Pancreas (tissue), 10 donors: Measurements from ENCODE around the gene PDZD2. TPM values are rescaled to one million over a fixed set of nuclear protein-coding genes. Genes with fewer than 3 reads are reported as not detected.

Experiments used
- ATAC-seq, 4 donors: fragments of 200-7000 bp; cut with Tn5 transposase; one replicate each; pipeline versions ENCODE4 v1.8.0 to v1.9.1; 2020; ENCODE audit warnings: mild to moderate bottlenecking in 4 of 4, moderate library complexity in 4 of 4
- DNase-seq, 6 donors: peaks; one replicate each; pipeline ENCODE4 v3.0.0-alpha.2; 2020
- FAIRE-seq: peaks from 2 replicates; lab custom pipeline; 2012; peaks lifted over from hg19 to GRCh38; lab: Jason Lieb, UNC
- H3K27ac ChIP-seq, 4 donors: fragments of 200-600 bp; sonication (generic); 1 replicate in 3 of 4; 2 replicates in 1 of 4; pipeline versions ENCODE4 v1.5.0 to v1.8.0; 2020
- H3K27me3 ChIP-seq, 4 donors: fragments of 200-600 bp; one replicate each; pipeline ENCODE4 v1.8.0; 2021
- H3K36me3 ChIP-seq, 3 donors: fragments of 200-600 bp; sonication (generic) in 1 of 3; one replicate each; pipeline versions ENCODE4 v1.5.0 to v1.8.0; 2020 to 2021
- H3K4me1 ChIP-seq, 3 donors: fragments of 200-600 bp; one replicate each; pipeline ENCODE4 v1.8.0; 2021
- H3K4me3 ChIP-seq, 4 donors: fragments of 200-600 bp; sonication (generic) in 2 of 4; one replicate each; pipeline versions ENCODE4 v1.5.0 to v1.8.0; 2020 to 2021
- H3K9me3 ChIP-seq, 4 donors: fragments of 200-600 bp; one replicate each; pipeline ENCODE4 v1.8.0; 2021
- CTCF ChIP-seq, 4 donors: fragments of 200-600 bp; sonication (generic) in 3 of 4; IDR thresholded peaks; one replicate each; pipeline versions ENCODE4 v1.5.0 to v1.8.0; 2021; ENCODE audit warnings: antibody characterized with exemption in 4 of 4
- WGBS, 2 donors: extraction: QIAGEN DNeasy Blood & Tissue Kit; methylation state at CpG; one replicate each; pipeline ENCODE4 v1.1.7; 2013; 5-methylcytosine and 5-hydroxymethylcytosine counted together
- intact Hi-C, 3 donors: fragments of 100-400 bp; cut with DNase I; formaldehyde crosslinking; loops; one replicate each; pipeline versions ENCODE4 v1.11.1 to v1.14.2; 2022
- polyA plus RNA-seq, 2 donors: library from polyadenylated mRNA; stranded (reverse); fragments of 200-250 nt; gene quantifications; one replicate each; pipeline ENCODE4 v1.2.3, GENCODE V29; 2013
- total RNA-seq, 6 donors: library from RNA; stranded (reverse); fragmentation: NEBNext Ultra II Directional in 4 of 6; extraction: Animal tissue kit (Norgen Biotek cat#: 25700) in 4 of 6; gene quantifications; one replicate each; pipeline versions ENCODE4 v1.2.1 to v1.2.4, GENCODE V29; 2021 to 2023
- donor health status: healthy with polysubstance abuse.
- donor health status: DM: no; HTN: no; CAD: no; lungs with moderate emphysema.
- donor health status: DM: no; HTN: no; CAD: no.
- donor health status: control.
- donor health status: control.
- donor health status: Bipolar disorder and iron deficiency.
- donor health status: DM: yes; HTN: yes; CAD: no.
- donor health status: DM: no; HTN: no; CAD: no.
- donor health status: DM: no; HTN: no; CAD: no.
- donor health status: DM: yes; HTN: yes; CAD: no.

Gene PDZD2
- total and polyA plus RNA-seq, 8 donors: 1.4 to 4.5 (median 3.3) TPM

DNA sequence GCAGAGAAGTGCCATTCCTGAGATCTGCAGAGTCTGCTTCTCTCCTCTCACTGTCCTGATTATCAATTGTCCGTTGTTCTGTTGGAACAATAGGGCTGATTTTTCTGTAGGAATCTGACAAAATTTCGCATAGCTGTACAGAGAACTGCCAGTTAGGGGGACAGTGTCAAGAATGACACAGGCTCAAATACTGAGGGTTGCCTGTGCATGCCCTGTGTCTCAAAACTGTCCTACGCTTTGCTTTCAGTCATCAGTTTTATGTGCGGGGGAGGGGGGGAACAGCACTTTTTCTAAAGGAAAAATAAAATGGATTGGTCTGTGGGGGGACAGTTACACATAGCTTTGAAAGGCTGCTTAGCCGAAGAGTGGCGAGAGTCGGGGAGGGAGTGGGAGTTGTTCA, 248.6 kb downstream of the PDZD2 start:
- TF ChIP-seq CTCF (IDR thresholded peaks at IDR 0.05): no peak
- Histone ChIP-seq H3K4me1 (no peaks in the 10 kb centered on the region), H3K9me3 (no peaks in the 10 kb centered on the region), H3K27ac (no peak overlapping the region), H3K4me3 (no peak overlapping the region), H3K36me3 (no peaks in the 10 kb centered on the region), H3K27me3 (no peaks in the 10 kb centered on the region)
- intact Hi-C loops: no loop called here
- WGBS, 2 donors: 67 to 79% methylated on average over 7 of the region's 7 CpGs
- DNase-seq: no peak
- no peak for ATAC-seq
- no peak for FAIRE-seq

DNA sequence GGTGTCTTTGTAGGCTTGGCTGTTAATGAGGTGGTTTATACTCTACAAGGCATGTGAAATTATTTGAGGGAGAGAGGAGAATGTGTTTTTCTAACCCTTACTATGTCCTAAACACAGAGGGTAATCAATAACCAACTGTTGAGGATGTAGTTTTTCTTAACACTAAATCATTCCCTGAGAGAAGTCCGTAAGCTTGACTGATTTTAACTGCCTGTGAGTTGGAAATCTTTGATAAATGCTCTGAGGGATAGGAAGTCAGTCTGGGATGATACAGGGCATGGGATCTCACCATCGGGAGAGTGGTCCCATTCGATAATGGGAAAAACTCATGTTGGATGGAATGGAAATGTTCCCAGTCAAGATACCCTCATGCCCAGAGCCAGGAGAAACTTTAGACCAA, 249.6 kb downstream of the PDZD2 start:
- no peak overlapping the region for H3K27ac ChIP-seq
- H3K4me3 ChIP-seq: no peak overlapping the region
- no peak for TF ChIP-seq CTCF (IDR thresholded peaks at IDR 0.05)
- H3K9me3 ChIP-seq: no peaks in the 10 kb centered on the region
- WGBS, 2 donors: 69 to 70% methylated on average over 3 of the region's 3 CpGs
- DNase-seq (no peak), FAIRE-seq (no peak), ATAC-seq (no peak)
- no peaks in the 10 kb centered on the region for H3K36me3 ChIP-seq
- no peaks in the 10 kb centered on the region for H3K4me1 ChIP-seq
- intact Hi-C loops: no loop called here
- no peaks in the 10 kb centered on the region for H3K27me3 ChIP-seq

- FAIRE-seq: no peak
- Histone ChIP-seq H3K36me3 (no peaks in the 10 kb centered on the region), H3K9me3 (no peaks in the 10 kb centered on the region), H3K4me1 (no peaks in the 10 kb centered on the region), H3K27ac (no peak overlapping the region), H3K27me3 (no peaks in the 10 kb centered on the region), H3K4me3 (no peak overlapping the region)
- ATAC-seq: peak in 1 of 4 donors; percentile 62
- 16% methylated on average over 8 of the region's 8 CpGs for WGBS, 2 donors
- no peak for TF ChIP-seq CTCF (IDR thresholded peaks at IDR 0.05)
- DNase-seq: no peak
- intact Hi-C loops: no loop called here
Observed at GRCh38 chr5:31889001-31889561, 250.2 kb downstream of the PDZD2 start.

- no peaks in the 10 kb centered on the region for H3K36me3 ChIP-seq
- H3K9me3 ChIP-seq: no peaks in the 10 kb centered on the region
- no peak for ATAC-seq
- no peak for FAIRE-seq
- DNase-seq: no peak
- 64 to 66% methylated on average over 7 of the region's 7 CpGs for WGBS, 2 donors
- no peaks in the 10 kb centered on the region for H3K27me3 ChIP-seq
- TF ChIP-seq CTCF (IDR thresholded peaks at IDR 0.05): no peak
- no peak overlapping the region for H3K4me3 ChIP-seq
- no peaks in the 10 kb centered on the region for H3K4me1 ChIP-seq
- no peak overlapping the region for H3K27ac ChIP-seq
- intact Hi-C loops: no loop called here
Observed at GRCh38 chr5:31890046-31890445, 251.1 kb downstream of the PDZD2 start.

DNA sequence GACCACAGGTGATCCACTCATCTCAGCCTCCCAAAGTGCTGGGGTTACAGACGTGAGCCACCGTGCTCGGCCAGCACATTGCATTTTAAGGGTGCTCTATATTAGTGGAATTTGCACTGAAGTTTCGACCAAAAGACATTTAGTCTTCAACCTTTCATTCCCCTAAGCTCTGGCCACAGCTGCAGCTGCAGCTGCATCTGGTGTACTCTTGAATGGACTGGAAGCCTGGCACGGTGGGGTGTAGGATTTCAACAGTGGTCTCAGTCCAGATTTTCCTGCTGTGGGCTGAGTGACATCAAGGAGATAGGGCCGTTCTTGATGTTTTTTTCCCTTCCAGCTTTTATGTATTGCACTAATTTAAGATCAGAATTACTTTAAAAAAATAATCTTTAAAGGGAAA, 255.2 kb downstream of the PDZD2 start:
- FAIRE-seq: no peak
- ATAC-seq: no peak
- no peaks in the 10 kb centered on the region for H3K9me3 ChIP-seq
- H3K27me3 ChIP-seq: no peaks in the 10 kb centered on the region
- TF ChIP-seq CTCF (IDR thresholded peaks at IDR 0.05): no peak
- WGBS, 2 donors: 60 to 65% methylated on average over 6 of the region's 6 CpGs
- intact Hi-C loops: no loop called here
- H3K4me1 ChIP-seq: no peaks in the 10 kb centered on the region
- H3K4me3 ChIP-seq: no peak overlapping the region
- no peak overlapping the region for H3K27ac ChIP-seq
- no peak for DNase-seq
- H3K36me3 ChIP-seq: no peaks in the 10 kb centered on the region
